Measurements from ENCODE around the gene KIF26A.
"Not testable (repeated sequence)": the region's sequence is repeated elsewhere in the genome, so short reads cannot be mapped to it uniquely, and the experiment has no call there.

Gene KIF26A

DNA sequence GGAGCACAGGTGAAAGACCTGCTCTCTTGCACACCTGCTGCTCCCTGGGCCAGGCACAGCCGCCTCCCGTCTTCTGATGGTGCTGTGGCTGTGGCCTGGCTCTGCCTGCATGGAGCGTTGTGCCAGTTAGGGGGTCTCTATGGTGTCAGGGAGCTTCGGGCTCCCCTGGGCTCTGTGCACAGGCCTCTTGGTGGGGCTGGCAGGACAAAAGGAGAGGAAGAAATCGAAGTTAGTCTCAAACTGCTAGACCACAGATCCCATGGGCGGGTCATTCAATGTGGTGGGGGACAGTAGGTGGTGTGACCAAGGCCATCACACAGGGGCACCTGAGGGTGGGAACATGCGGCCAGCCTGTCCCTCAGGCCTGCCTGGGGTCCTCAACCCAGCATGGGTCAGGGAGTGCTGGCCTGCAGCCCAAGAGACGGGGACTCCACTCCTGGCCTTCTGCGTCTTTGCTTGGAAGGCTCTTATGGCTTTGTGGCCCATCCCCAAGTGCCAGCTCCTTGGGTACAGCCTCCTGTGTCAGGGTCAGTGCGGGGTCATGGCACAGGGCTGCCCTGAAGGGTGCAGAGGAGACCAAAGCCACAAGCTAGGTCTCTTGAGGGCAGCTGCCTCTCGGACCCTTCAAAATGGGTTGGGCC lies 84.1 kb downstream of the KIF26A start:
- DNase-seq (ENCODE audit: low read depth in 2 of 2), result no peak

DNA sequence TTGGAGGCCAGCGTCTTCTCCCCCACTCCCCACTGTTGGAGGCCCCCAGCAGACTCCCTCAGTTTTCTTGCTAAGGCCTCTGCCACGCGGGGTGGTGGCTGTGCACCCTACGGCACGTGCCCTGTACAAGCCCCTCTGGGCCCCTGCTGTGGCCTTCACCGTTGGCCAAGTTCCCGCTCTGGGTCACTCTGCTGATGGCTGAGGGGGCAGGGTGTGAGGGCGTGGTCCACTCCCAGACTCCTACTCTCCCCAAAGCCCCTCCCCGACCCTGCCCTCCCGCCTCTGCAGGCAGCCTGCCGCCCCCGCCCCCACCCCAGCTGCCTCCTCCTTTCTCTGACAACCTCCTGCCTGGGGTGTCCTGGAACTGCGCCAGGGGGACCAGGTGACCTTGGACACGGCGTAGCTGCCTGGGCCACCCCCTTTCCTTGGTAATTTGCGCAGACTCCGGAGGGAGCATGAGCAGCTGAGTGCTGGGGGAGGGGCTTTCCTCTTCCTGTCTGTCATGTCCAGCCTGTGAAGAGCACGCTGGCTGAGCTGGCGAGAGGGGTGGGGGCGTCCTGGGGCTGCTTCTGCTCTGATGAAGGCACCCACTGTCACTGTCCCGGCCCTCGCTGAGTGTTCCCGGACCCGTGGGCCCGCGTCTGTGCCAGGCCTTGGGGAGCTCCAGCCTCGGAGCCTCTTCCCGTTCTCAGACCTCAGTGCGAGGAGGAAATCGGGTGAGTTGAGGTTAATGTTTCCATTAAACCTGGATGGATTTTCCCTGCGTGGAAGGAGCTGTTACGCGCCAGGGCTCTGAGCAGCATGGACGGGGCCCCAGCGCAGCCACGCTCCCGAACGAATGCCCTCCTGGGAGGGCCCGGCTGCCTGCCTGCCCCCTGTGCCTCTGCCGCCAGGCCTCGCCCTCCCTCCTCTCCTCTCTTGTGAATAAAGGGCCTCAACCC lies 85.0 kb downstream of the KIF26A start:
- DNase-seq (ENCODE audit: low read depth in 2 of 2), result no peak

DNA sequence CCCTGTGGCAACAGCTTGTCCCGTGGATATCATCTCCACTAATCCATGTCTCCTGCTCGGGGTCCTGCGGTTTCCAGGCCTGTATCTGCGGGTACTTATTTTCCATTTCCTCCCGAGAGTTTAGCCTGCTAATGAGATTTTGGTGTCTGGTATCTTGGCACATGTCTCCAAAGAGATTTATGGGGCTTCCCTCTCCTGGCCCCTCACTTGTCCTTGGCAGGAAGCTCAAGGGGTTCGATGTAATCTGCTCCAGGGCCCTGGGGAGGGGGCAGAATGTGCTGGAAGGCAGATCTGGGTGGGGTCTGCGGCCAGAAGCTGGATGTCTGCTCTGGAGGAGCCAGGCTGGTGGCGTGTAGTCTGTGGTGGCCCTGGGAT lies 85.7 kb downstream of the KIF26A start:
- DNase-seq (ENCODE audit: low read depth in 2 of 2), result no peak

DNA sequence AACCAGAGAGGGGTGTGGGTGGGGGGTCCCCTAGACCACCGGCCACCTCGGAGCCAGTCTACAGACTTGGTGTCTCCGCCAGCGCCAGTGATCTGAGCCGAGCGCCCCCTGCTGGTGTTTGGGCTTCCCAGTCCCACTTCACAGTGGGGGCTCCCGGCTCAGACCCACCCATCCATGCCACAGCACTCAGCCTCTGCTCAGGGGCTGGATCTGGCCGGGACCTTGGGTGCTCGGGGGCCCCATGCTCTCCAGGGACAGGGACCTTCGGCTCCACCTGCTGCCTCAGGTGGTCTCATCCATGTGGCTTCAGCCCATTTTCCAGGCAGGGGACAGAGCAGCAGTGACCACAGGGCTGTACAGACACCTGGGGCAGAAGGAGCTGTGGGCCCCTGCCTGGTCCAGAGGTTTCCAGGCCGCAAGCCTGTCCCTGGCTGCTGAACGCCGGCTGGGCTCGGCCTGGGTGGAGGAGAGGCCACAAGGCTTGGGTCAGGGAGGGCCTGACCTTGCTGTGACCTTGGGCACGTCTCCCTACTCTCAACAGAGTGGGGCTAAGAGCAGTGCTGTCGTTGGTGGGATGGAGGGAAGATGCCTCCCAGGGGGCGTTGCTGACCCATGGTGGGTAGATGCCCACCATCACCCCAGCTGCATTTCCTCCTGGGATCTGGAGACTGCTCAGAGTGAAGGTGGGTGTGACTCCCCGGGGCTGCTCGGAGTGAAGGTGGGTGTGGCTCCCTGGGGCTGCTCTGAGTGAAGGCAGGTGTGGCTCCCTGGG lies 86.3 kb downstream of the KIF26A start:
- DNase-seq (ENCODE audit: low read depth in 2 of 2), result no peak

DNA sequence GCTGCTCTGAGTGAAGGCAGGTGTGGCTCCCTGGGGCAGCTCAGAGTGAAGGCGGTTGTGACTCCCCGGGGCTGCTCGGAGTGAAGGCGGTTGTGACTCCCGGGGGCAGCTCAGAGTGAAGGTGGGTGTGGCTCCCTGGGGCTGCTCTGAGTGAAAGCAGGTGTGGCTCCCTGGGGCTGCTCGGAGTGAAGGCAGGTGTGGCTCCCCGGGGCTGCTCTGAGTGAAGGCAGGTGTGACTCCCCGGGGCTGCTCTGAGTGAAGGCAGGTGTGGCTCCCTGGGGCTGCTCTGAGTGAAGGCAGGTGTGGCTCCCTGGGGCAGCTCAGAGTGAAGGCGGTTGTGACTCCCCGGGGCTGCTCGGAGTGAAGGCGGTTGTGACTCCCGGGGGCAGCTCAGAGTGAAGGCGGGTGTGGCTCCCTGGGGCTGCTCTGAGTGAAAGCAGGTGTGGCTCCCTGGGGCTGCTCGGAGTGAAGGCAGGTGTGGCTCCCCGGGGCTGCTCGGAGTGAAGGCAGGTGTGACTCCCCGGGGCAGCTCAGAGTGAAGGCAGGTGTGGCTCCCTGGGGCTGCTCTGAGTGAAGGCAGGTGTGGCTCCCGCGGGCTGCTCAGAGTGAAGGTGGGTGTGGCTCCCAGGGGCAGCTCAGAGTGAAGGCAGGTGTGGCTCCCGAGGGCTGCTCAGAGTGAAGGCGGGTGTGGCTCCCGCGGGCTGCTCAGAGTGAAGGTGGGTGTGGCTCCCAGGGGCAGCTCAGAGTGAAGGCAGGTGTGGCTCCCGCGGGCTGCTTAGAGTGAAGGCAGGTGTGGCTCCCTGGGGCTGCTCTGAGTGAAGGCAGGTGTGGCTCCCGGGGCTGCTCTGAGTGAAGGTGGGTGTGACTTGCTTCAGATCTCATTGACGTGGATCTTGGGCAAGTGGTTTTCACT lies 87.1 kb downstream of the KIF26A start:
- DNase-seq (ENCODE audit: low read depth in 2 of 2), result not testable (repeated sequence)

DNA sequence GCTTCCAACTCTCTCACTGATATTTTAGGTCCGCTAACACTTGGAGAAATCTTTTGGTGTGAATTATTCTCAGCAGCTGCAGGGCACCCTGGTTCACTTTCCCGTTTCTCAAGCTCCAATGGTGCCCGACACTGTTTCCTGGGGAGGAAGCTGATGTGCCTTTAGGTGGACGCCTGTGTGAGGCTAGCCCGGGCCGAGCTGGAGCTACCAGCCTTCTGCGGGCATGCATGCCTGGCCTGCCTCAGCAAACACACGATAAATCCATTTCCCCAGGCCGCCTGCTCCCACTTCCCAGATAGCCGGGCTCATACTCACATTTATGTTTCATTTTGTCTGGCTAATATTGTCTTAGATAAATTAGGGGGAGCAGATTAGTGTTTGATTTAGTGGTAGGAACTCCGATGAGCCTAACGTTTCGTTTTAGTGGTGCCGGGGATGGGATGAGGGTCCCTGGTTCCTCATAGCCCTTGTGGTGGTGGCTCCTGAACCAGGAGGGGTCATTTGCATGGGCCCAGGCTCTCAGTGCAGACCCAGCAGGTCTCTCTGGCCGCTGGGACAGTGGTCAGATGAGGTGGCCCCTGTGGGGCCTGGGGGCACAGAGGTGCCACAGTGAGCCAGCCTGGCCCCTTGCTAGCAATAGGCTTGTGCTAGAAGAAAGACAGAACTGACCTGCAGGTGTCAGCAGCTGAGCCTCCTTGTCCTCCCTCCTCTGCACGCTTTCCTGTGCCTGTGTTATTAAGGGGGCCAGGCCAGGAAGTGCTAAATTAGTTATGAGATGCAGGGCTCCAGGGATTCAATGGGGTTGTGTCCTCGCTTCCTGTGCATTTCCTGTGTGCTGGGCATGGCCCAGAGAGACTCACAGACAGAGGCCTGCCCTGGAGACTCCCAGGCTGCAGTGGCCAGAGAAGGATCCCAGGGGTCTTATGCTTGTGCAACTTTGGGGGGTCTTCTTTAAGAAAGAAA lies 88.3 kb downstream of the KIF26A start:
- no peak for DNase-seq (ENCODE audit: low read depth in 2 of 2)

DNA sequence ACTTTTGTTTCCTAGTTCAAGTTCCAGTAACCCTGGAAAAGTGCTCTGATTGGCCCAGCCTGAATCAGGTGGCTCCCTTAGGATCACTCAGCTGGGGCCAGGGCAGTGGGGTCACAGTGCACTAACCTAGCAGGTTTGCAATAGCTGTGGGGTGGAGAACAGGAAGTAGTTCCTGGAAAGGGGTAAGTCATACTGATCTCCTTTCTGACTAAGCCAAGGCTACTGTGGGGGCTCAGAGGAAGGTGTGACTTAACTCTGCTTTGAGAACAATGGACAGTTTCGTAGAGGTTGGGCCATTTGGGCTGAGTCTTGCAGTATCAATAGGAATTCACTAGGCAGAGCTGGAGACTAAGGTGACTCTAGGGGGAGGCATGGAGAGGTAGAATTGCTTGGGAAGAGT lies 89.4 kb downstream of the KIF26A start:
- DNase-seq (ENCODE audit: low read depth in 2 of 2), result no peak

DNA sequence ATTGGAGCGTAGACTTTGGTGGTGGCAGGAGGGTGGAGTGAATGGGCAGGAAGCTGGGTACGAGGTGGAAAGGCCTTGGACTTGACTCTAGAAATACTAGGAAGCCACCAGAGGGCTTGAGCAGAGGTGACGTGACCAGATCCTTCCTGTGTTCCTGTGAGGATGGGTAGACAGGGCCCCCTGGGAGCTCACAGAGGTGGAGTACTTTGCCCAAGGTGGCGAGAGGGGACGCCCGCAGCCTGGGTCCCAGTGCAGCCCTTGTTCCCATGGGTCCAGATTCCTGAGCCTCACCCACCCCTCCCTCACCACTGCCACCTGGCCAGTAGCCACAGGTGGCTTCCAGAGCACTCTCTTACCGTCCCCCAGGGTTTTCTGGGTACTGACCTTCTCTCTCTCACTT lies 89.8 kb downstream of the KIF26A start:
- no peak for DNase-seq (ENCODE audit: low read depth in 2 of 2)

DNA sequence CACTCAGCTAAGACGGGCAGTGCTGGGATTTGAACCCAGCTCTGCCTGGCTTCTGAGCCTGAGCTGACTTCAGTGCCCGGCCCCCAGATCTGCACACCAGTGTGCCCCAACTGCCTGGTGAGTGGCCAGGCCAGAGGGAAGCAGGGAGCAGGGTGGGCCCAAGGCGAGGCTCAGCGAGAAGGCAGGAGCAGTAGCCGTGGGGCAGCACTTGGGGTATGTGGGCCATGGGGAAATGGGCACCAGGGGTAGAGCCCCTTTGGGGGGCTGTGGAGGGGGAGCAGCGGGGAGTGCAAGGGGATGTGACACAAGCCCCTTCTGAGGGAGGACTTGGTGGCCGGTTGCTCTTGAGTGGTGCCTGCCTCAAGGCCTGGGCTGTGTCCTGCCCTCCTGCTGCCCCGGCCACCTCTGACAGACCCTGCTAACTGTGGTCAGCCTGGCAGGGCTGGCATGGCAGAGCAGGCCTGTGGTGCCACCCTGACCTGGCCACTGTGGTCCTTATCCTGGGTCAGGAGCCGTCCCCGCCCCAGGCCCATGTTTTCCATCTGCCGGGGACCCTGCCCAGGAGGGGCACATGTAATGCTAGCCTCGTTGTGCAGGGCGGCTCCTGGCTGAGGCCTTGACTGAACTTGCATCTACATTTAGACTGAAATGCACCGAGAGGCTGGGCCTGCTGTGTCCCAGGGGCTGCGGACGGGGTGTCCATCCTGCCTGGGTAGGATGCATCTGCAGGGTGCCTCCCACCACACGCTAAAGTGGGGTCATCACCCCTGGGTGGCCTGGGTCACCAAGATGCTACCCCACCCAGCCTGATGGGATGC lies 90.5 kb downstream of the KIF26A start:
- no peak for DNase-seq (ENCODE audit: low read depth in 2 of 2)

DNA sequence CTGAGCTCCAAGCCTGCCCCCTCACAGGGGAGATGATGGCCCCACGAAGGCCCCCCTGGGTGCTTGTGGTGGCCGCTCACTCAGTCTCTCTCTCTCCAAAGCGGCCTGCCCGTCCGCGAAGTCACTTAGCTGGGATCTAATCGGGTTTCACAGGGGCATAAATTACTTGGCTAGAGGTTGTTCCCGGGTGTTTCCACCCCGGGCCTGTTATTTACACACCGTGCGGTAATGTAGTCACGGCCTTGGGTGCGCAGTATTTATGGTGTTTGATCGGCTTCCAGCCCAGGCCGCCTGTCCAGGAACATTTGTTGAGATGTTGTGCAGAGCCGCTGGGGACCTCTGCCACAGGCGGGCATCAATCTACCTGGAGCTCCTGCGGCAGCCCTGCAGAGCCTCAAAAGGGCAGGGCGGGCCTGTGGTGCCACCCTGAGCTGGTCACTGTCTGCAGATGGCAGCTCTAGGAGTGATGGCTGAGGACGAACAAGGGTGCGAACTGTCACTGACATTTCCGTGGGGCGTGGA lies 91.2 kb downstream of the KIF26A start:
- DNase-seq (ENCODE audit: low read depth in 2 of 2), result no peak

DNA sequence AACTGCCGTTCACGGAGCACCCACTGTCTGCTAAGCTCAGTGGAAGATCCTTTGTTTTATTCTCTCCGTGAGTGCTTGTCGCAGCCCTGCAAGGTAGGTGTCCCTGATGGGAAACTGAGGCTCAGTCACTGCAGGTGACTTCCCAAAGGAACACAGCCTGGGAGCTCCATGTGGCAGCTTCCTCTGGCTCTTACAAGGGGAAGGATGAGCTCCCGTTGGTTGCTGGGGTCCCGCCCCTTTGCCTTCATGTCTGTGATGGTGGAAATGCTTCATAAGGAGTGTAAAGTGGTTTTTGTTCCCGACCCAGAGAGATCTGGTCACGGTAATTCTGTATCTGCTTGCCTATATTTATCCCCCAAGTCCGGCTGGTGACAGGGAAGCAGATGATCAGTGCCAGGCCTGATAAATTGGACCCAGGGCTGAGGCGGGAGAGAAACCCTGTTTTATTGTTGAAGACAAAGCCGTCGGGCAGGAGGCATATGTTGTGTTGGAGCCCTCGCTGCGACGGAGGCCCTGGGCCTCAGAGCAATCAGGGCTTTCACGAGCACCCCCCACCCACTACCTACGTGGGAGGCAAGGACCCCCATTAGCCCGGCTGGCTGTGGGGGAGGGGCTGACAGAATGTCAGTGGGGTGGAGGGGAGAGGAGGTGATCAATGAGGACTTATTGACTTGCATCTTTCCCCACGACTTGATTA lies 91.9 kb downstream of the KIF26A start:
- no peak for DNase-seq (ENCODE audit: low read depth in 2 of 2)
